ENCODE results near the gene SNPH. TPM values are rescaled to one million over a fixed set of nuclear protein-coding genes. Genes with fewer than 3 reads are reported as not detected.

SNPH gene
- total RNA-seq: 5.5 and 6.3 TPM in 2 replicates

GRCh38 chr20:1266167-1266973 is at the start of gene SNPH:
SNPH (plus strand) TSS chr20:1266294; CDS start chr20:1296240, 29,946 bp downstream.

GRCh38 chr20:1225783-1226654 is 40.1 kb upstream of the SNPH start, which contains the start of gene RAD21L1:
RAD21L1 (plus strand) TSS chr20:1226044; CDS start chr20:1228454, 2,410 bp downstream.

GRCh38 chr20:1328680-1329330 is 62.7 kb downstream of the SNPH start, which contains the start of gene SDCBP2:
SDCBP2 (minus strand) TSS chr20:1329139; CDS start chr20:1320416, 8,723 bp downstream.

Other genes with a start within 250 kb of the SNPH start
- 29.9 and 42.6 TPM in 2 replicates for gene PSMF1, start 147.7 kb upstream of the SNPH start, total RNA-seq
- gene TMEM74B, start 81.3 kb upstream of the SNPH start, total RNA-seq: not detected in 2 replicates
- not detected in 2 replicates for gene C20orf202, start 62.8 kb upstream of the SNPH start, total RNA-seq
- not detected in 2 replicates for gene RAD21L1, start 40.2 kb upstream of the SNPH start, total RNA-seq
- 1.5 and 2.3 TPM in 2 replicates for gene SDCBP2, start 62.8 kb downstream of the SNPH start, total RNA-seq
- 182 and 223 TPM in 2 replicates for gene FKBP1A, start 126.8 kb downstream of the SNPH start, total RNA-seq
- gene NSFL1C, start 200.6 kb downstream of the SNPH start, total RNA-seq: 15.8 and 22.0 TPM in 2 replicates
- gene SIRPB2, start 225.1 kb downstream of the SNPH start, total RNA-seq: not detected in 2 replicates